ELR (cell line): ENCODE measurements around the gene RAP1GAP.

Experiments
- DNase-seq: peaks from one replicate; pipeline ENCODE4 v3.0.0-alpha.2; 2015; ENCODE audit warnings: low read depth

The RAP1GAP gene

DNA sequence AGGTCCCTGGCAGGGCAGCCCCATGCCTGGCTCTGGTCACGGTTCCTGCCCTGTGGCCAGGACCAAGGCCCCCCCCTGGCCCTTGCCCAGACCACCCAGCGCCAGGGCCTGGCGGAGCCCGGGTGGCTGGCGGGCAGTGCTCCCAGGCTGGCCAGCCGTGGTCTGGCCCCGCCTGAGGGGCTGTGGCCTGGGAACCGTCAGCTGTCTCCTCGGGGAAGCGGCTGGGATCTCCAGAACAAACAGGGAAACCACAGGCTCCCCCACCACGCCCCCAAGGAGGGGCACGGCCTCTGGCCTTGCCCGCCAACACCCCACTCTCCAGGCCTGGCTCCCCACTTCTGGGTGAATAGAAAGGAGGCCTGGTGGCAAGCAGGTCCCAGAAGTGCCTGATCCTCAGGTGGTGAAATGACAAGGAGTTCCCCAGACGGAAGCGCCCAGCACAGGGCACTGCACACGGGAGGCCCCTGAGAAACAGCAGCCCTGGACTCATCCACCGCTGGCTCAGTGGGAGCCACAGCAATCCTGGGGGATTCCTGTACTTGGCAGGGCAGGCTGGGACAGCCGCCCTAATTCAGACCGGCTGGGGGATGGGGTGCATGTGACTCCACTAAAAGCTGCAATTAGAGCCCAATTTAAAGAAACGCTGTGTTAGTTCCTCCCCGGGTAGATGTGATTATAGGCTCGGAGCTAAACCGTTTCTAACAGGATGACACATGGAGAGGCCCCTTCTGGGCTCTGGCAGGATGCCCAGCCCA lies 78.9 kb downstream of the RAP1GAP start:
- DNase-seq, result no peak

DNA sequence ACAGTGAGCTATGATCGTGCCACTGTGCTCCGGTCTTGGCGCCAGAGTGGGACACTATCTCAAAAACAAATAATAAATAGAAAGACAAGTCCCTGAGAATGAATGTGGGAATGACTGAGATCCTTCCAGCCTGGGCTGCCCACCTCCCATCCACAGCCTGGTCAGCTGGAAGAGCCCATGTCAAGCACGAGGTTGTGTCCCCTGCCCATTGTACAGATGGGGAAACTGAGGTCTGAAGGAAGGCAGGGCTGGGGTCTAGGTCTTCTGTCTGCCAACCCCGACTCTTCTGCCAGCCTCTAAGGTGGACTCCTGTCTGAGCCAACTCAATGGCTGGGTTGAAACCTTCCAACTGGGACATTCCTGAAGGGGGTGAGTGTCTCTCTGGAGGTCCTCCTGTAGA lies 79.5 kb downstream of the RAP1GAP start:
- DNase-seq, result no peak

DNA sequence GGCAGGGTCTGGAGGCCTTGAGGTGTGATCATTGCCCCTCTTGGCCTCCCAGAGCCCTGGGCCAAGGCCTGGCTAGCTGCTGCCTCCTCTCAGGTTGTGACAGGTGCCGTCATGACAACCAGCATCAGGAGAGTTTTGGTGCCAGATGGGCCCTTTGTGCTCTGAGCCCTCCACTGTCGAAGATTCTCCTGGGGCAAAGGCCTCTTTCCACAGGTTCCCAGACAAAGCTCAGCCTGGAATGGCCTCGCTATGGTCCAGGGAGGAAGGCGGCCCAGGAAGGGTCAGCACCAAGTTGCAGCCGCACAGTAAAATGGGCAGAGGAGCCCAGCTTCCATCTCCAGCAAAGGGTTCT lies 81.6 kb downstream of the RAP1GAP start:
- no peak for DNase-seq

DNA sequence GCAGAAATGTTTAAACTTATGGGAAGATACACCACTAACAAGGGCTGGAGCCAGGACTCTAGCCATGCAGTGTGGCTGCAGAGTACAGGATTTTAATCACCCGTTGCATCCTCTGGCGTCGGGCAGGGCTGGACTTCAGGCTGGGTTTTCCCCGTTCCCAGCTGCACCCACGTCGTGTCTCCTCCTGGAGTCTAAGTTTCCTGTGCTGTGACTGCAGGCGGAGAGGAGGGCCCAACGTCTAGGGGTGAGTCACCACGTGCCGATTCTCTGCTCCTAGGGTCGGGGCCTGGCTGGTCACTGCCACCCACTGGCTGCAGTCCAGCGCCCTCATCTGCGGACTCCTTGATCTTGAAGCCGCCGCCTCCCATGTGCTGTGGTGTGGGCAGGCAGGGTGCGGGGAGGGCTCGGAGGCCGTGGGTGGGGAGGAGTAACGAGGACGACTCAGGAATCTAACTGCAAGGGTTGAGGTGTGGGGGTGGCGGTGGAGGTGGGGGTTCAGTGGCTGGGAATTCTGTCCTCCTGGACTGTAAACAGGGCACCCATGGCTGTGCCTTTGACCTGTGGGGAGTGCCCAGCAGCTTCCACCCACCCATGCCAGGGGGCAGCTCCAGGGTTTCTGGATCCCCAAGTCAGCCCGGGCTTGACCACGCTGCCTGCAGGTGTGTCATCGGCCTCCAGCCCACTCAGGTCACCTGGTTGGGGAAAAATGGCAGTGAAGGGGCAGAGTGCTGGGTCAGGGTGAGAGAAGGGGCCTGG lies 82.1 kb downstream of the RAP1GAP start:
- DNase-seq, result peak; percentile 92

DNA sequence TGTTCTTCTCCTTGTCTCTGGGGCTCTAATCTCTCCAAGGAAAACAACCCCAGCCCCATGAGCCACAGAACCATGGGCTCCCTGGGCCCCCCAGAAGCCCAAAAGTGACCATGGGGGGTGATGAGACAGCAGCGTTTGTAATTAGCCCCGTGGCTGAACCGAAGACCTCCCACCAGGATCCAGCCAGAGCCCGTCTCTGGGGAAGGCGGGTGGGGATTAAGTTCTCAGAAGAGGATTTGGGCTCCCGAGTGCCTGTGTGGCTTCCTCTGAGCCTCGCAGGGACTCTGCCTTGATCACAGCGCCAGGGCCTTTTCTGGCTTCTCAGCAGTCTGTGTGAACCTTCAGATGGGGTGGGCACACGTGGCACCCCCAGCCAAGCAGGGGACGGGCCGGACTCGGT lies 82.9 kb downstream of the RAP1GAP start:
- DNase-seq, result no peak

DNA sequence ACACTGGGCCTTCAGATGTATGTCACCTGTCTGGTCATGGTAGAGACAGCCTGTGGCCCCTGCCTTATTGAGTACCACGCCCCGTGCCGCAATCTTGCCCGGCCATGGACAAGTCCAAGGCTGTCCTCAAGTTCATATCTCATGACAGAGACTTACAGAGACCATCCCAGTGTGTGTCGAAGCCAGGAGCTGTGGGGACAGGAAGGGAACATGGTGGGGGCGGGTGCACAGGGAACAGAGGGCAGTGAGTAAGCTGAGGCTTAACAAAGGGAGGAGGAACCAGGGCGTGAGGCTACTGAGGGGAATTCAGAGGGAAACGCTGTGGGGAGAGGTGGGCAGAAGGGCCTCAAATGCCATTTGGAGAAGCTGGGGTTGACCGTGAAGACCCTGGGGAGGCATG lies 84.1 kb downstream of the RAP1GAP start:
- DNase-seq, result no peak

DNA sequence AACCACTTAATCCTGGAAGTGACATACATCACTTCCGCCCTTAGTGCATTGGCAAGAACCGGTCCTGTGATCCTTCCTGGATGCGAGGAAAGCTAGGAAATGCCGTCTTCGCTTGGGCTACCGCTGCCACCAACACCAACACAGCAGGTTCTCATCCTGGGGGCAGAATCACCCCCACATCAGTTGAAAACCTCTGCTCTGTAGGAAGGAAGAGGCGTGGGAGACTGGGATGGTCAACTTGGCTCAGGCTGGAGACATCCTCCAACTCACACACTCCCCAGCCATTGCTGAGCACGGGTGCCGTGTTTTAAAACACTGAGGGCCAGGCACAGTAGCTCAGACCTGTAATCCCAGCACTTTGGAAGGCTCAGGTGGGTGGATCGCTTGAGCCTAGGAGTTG lies 85.1 kb downstream of the RAP1GAP start:
- DNase-seq, result no peak

DNA sequence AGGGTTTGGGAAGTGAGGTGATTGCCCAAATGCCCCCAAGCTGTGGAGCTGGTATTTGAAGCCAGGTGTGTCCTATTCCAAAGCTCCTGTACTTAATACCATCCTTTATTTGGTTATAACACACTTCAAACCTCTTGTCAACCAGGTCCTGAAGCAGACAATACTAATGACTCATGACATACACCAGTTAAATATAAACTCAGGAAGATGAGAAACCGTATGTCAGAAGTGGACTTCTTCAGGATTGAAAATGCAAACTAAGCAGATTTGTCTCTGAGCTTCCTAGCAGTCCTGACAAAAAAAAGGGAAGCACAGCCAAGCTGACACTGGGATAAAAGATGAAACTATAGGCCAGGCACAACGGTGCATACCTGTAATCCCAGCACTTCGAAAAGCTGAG lies 89.4 kb downstream of the RAP1GAP start:
- DNase-seq, result peak; percentile 48

DNA sequence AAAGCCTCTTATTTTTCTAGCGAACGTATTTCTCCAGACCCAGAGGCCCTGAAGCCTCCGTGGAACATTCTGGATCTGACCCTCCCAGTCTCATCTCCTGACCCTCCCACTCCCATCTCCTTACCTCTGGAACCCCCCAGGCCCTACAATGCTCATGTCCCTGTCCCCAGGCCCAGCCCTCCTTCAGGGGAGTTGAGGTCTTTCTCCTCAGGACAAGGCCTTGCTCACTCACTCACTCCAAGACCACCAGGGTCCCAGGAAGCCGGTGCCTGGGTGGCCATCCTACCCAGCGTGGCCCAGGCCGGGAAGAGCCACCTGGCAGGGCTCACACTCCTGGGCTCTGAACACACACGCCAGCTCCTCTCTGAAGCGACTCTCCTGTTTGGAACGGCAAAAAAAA lies 91.2 kb downstream of the RAP1GAP start:
- DNase-seq, result no peak

DNA sequence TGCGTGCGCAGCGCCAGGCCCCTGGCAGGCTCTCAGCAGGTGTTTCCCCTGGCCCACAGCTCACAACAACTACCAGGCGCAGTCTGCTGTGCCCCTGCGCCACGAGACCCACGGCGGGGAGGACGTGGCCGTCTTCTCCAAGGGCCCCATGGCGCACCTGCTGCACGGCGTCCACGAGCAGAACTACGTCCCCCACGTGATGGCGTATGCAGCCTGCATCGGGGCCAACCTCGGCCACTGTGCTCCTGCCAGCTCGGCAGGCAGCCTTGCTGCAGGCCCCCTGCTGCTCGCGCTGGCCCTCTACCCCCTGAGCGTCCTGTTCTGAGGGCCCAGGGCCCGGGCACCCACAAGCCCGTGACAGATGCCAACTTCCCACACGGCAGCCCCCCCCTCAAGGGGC lies 91.8 kb downstream of the RAP1GAP start:
- no peak for DNase-seq

DNA sequence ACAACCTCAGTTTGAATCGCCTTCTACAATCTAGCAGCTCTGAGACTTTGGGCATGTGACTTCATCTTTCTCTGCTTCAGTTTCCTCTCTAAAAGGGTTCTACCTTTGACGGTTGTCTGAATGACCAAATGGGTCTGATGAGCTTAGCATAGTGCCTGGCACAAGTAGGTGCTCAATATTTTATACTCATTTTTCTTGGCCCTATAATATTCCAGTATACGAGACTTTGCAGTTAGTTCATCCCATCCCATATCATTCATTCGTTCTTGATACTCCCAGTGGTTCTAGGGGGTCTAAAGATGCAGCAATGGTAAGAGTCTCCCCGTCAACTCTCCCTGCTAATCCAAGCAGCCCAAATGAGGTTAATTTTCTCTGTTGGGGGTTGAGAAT lies 92.4 kb downstream of the RAP1GAP start:
- DNase-seq, result no peak

DNA sequence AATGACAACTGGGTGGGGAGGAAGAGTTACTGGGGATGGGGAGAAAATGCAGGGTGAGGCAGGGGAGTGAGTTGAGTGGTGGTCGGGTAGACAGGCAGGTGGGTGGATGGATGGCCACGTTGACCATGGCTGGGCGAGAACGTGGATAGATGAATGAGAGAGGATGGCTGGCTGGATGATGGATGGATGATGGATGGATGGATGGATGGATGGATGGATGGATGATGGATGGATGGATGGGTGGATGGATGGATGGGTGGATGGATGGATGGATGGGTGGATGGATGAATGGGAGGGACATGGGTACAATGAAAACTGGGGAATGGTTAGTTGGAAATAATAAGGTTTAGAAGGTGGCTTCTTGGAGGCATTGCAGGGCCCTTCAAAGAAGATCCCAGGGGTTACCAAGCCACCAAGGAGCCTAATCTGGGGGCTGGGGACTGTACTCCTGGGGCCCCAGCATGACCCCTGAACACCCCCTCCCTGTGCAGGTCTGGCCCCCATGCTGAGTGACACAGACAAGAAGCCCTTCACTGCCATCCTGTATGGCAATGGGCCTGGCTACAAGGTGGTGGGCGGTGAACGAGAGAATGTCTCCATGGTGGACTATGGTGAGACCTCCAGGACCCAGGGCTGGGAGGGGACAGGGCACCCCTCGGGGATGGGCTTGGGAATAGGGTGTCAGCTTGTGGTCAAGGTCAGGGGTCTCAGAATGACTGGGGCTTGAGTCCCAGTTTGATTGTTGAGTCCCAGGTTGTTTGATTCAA lies 92.9 kb downstream of the RAP1GAP start:
- no peak for DNase-seq

DNA sequence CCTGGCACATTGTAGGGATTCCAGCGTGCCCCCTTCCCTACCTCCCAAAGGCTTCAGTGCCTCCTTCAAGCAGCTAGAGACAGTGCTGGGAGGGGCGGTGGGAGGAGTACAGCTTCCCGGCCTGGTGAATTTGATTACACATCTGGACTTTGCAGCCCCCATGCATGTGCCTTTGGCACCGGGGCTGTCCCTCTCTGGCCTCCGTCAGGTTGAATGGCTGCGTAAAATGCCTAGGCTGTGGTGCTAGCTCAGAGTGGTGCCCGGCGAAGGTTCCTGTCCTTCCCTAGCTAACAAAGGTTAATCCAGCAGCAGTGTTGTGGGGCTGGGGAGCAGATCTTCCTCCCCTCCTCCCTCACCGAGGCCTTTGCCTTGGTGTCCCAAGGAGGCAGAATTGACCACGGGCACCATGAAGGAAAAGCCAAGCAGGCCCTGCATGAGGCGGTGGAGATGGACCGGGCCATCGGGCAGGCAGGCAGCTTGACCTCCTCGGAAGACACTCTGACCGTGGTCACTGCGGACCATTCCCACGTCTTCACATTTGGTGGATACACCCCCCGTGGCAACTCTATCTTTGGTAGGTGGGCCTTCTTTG lies 93.7 kb downstream of the RAP1GAP start:
- DNase-seq, result no peak

DNA sequence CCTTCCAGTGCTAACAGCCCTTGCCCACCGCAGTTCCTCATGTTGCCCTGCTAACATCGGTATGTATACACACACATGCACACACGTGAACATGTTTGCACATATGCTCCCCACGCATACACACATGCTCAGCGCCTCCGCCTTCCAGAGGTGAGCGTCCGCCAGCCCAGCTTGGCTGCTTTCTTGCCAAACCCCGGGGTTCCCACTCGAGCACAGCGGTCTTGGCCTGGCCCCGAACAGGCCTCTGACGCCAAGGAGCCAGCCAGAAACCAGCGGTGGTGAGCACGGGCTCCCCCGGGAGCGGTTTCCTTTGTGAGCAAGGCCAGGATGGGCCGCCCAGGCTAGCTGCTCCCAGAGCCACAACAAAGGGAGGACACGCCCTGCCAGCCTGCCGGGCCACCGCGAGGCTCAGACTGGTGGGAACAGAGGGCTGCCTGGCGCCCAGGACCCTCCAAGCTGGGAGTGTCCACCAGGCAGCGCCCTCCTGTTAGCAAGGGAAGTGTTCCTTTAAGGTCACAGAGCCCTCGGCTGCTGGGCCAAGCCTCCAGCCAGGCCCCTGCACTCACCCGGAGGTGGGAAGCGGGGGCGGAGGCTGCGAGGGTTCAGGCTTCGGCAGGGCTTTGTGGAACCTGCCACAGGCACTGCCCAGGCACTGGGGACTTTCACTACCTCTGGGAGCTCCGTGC lies 94.5 kb downstream of the RAP1GAP start:
- DNase-seq, result no peak

DNA sequence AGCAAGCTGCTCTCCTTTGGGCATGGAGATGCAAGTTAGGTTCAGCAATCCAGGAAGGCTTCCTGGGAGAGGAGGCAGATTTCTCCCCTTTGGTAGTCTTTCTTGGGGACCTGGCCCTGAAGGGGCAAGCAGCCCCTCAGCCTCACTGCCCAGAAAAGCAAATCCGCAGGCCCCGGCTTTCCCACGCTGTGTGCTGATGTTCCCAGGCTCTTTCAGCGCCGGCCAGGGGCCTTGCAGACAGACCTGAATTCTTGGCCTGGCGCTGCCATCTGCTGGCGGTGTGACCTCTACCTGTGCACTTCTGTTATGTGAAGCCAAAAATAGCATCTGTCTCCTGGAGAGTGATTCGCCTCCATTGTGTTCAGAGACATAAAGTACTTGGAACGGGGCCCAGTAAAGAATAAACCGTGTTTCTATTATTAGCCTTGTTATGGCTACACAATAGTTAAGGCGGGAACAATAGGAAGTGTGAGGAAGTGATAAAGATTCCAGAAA lies 95.1 kb downstream of the RAP1GAP start:
- peak; percentile 68 for DNase-seq

DNA sequence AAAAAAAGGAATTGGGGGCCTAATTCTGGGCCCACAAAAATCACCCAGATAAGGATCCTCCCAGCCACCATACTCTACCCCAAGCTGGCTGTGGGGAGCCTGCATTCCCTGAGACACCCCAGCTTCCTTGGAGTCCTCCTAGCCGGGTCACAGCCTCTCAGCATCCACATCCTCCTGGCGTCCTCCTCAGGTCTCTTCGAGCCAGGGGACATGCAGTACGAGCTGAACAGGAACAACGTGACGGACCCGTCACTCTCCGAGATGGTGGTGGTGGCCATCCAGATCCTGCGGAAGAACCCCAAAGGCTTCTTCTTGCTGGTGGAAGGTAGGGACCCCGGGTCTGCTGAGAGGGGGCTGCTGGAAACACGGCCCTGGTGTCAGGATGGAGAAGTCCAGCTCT lies 95.7 kb downstream of the RAP1GAP start:
- no peak for DNase-seq

DNA sequence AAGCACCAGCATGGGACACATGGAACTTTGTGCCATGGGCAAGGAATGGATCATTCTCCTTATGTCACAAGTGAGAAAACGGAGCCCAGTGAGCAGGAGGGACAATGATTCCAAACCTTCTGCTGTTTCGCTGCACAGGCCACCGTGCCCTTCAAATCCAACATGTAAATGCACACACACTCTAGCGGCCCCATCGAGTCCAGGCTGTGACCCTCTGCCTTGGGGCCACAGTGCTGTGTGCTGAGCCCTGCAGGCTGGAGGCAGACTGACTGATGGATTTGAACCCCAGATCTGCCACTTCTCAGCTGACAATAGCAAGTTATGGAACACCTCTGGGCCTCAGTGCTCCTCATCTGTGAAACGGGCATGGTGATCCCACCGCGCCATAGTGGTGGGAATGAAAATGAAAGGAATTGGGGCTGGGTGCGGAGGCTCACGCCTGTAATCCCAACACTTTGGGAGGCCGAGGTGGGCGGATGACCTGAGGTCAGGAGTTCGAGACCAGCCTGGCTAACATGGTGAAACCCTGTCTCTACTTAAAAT lies 96.4 kb downstream of the RAP1GAP start:
- no peak for DNase-seq

DNA sequence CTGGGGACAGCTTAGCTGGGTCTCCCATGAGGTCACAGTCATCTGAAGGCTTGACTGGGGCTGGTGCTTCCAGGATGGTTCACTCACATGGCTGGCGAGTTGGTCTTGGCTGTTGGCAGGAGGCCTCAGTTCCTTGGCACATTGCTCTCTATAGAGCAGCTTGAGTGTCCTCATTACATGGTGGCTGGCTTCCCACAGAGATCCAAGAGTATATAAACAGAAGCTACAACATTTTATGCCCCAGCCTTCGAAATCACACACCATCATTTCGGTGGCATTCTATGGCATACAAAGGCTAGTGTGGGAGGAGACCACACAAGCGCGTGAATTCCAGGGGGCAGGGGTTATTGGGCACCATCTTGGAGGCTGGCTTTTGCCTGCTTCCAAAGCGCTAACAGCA lies 96.9 kb downstream of the RAP1GAP start:
- DNase-seq, result no peak

DNA sequence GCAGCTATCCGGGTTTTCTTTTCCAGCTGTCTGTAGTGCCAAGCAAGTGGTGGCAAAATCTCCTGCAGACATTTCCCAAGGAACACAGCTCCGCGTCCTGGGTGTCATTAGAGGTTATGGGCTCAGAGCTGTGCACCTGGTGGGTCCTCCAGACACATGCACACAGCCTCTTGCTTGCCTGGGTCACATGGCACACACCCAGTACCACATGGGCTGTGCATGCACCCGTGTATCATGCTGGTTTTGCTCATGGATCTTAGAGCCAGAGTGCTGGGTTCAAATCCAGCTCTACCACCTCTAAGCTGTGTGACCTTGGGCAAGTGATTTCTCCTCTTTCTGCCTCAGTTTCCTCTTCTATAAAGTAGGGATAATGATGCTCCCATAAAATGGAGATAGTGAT lies 98.3 kb downstream of the RAP1GAP start:
- DNase-seq, result no peak

DNA sequence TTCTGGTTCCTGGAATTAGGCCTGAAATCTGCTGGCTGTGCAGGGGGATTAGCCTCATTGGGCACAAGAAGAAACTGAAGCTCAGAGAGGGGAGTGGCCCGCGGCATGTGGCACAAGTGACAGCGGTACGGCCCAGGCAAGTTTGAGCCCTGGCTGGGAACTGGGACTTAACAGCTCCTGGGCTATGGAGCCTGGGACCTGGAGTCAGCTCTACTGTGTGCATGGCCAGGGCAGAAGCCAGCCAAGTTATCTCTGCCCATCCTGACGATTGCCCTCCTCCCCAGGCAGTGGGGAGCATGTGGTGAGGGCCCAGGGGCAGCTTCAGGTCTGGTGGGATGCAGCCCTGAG lies 98.7 kb downstream of the RAP1GAP start:
- no peak for DNase-seq

DNA sequence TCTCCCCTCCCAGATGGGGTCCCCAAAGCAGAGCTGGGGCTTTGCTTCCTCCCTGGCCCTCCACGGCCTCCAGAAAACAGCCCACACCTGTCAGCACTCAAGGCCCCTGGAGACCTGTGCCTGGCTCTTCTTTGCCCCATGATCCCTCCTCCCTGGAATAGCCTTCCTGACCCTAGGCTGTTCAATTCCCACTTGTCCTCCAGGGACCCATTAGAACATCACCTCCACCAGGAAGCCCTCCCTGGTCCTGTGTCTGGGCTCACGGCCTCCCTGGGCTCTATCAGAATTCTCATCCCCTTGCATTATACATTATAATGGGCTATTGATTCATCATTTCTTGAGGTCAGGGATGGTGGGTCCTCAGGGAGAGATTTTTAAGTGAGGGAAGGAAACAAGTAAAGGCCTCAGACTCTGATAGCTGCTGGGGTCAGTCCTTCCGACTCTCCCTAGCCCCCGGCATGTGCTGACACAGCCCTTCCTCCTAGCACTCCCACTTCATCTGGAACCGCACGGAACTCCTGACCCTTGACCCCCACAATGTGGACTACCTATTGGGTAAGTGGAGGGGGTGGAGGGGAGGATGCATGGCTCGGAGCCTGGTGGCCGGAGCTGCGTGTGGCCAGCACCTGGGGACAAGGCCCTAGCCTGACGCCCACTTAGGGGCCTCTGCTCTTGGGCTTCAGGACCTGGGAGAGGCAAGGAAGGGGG lies 99.2 kb downstream of the RAP1GAP start:
- DNase-seq, result no peak
